ENCODE results near the gene HAGH. TPM values are rescaled to one million over a fixed set of nuclear protein-coding genes. Genes with fewer than 3 reads are reported as not detected.

The HAGH gene
- total and polyA plus RNA-seq, 9 of the 15 experiments (the other 6 are each of a cell fraction or from before 2014, with no cell fraction given) = 0.46 to 35.1 (median 16.8) TPM

- H4K20me1 ChIP-seq (replicated peaks; ENCODE audit: control insufficient read depth, insufficient read depth, low read length) = no peaks in the 10 kb centered on the region
- no peaks in the 10 kb centered on the region for H3K79me2 ChIP-seq (ENCODE audit: control insufficient read depth, insufficient read depth, low read length)
- ChIA-PET POLR2A (no interaction called here), CTCF (ENCODE audit: low intra/inter-chr PET ratio) (no interaction called here)
- no peak overlapping the region for H2AFZ ChIP-seq (ENCODE audit: low read depth, low read length)
- ATAC-seq = no peak
- H3K4me1 ChIP-seq (replicated peaks in 1 of 2; ENCODE audit: control insufficient read depth in 2 of 2, insufficient read depth in 2 of 2, low read length in 2 of 2) = no peaks in the 10 kb centered on the region
- no peak overlapping the region for H3K27ac ChIP-seq (ENCODE audit: extremely low read depth, low read depth, low read length)
- intact Hi-C loops (cut with micrococcal nuclease) (no loop called here), in situ Hi-C loops (cut with MboI) (no loop called here)
- H3K4me2 ChIP-seq (ENCODE audit: insufficient read depth, low read length) = no peak overlapping the region
- no peaks in the 10 kb centered on the region for H3K9me1 ChIP-seq (ENCODE audit: control insufficient read depth, insufficient read depth, low read length)
- no peak for DNase-seq (ENCODE audit: extremely low read depth in 1 of 4, low spot score in 3 of 4)
- no peaks in the 10 kb centered on the region for H3K27me3 ChIP-seq (ENCODE audit: control insufficient read depth in 2 of 2, insufficient read depth in 2 of 2, low read length in 2 of 2)
- BruUV-seq (replicated peaks) = no TSS peak
- WGBS (ENCODE audit: insufficient coverage, low coverage, missing lambda C conversion rate) = 71% methylated on average over 10 of the region's 10 CpGs
- no peaks in the 10 kb centered on the region for H3K36me3 ChIP-seq (ENCODE audit: control insufficient read depth, insufficient read depth, low read length)
- no peaks in the 10 kb centered on the region for H3K9me3 ChIP-seq (replicated peaks; ENCODE audit: control insufficient read depth, insufficient read depth, low read depth, low read length)
- FAIRE-seq = no peak
- H3K9ac ChIP-seq (ENCODE audit: insufficient read depth in 1 of 2, low read depth in 2 of 2, low read length in 2 of 2) = no peak overlapping the region
- H3K4me3 ChIP-seq = no peak overlapping the region
- TF ChIP-seq RBM34 (IDR thresholded peaks at IDR 0.05; ENCODE audit: borderline replicate concordance, insufficient read depth, low read length) (no peak), GATAD2A (IDR thresholded peaks at IDR 0.05) (no peak), ETS1 (conservative IDR thresholded peaks at IDR 0.05; ENCODE audit: control insufficient read depth, low read depth, low read length) (no peak), ZNF445 (CRISPR knock-in tag; IDR thresholded peaks at IDR 0.05; ENCODE audit: low read depth) (no peak), CBX1 (IDR thresholded peaks at IDR 0.05; ENCODE audit: low read depth) (no peak), ZBTB7A (IDR thresholded peaks at IDR 0.05; ENCODE audit: borderline replicate concordance, control insufficient read depth, low read depth, low read length) (no peak), ATF2 (CRISPR knock-in tag; IDR thresholded peaks at IDR 0.05) (no peak), SMC3 (conservative IDR thresholded peaks at IDR 0.05; ENCODE audit: insufficient read depth, low read depth, low read length) (no peak), BRCA1 (IDR thresholded peaks at IDR 0.05) (no peak), BRCA1 (CRISPR knock-in tag; IDR thresholded peaks at IDR 0.05) (no peak), ARNT (IDR thresholded peaks at IDR 0.05) (no peak), NCOR1 (IDR thresholded peaks at IDR 0.05) (no peak), SIN3A (IDR thresholded peaks at IDR 0.05; ENCODE audit: borderline replicate concordance in 2 of 2, control insufficient read depth in 1 of 2, low read depth in 2 of 2, low read length in 2 of 2) (no peak)
- TF ChIP-seq, protein P1, sequence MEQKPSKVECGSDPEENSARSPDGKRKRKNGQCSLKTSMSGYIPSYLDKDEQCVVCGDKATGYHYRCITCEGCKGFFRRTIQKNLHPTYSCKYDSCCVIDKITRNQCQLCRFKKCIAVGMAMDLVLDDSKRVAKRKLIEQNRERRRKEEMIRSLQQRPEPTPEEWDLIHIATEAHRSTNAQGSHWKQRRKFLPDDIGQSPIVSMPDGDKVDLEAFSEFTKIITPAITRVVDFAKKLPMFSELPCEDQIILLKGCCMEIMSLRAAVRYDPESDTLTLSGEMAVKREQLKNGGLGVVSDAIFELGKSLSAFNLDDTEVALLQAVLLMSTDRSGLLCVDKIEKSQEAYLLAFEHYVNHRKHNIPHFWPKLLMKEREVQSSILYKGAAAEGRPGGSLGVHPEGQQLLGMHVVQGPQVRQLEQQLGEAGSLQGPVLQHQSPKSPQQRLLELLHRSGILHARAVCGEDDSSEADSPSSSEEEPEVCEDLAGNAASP (IDR thresholded peaks at IDR 0.05) = no peak
- TF ChIP-seq, protein P2, sequence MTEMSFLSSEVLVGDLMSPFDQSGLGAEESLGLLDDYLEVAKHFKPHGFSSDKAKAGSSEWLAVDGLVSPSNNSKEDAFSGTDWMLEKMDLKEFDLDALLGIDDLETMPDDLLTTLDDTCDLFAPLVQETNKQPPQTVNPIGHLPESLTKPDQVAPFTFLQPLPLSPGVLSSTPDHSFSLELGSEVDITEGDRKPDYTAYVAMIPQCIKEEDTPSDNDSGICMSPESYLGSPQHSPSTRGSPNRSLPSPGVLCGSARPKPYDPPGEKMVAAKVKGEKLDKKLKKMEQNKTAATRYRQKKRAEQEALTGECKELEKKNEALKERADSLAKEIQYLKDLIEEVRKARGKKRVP (CRISPR knock-in tag; IDR thresholded peaks at IDR 0.05) = no peak
- TF ChIP-seq, protein P3, sequence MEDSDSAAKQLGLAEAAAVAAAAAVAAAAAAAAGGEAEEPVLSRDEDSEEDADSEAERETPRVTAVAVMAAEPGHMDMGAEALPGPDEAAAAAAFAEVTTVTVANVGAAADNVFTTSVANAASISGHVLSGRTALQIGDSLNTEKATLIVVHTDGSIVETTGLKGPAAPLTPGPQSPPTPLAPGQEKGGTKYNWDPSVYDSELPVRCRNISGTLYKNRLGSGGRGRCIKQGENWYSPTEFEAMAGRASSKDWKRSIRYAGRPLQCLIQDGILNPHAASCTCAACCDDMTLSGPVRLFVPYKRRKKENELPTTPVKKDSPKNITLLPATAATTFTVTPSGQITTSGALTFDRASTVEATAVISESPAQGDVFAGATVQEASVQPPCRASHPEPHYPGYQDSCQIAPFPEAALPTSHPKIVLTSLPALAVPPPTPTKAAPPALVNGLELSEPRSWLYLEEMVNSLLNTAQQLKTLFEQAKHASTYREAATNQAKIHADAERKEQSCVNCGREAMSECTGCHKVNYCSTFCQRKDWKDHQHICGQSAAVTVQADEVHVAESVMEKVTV (CRISPR knock-in tag; IDR thresholded peaks at IDR 0.05) = no peak
These were observed 25.9 kb downstream of the HAGH start for GRCh38 chr16:1800701-1801100.

Measured in K562 (cell line).